HG02588 (cell line): Measurements from ENCODE around the gene CHMP3.
"Not testable (repeated sequence)": the region's sequence is repeated elsewhere in the genome, so short reads cannot be mapped to it uniquely, and the experiment has no call there.

Experiments used
- ATAC-seq: cut with Tn5 transposase; IDR thresholded peaks from one replicate; pipeline ENCODE4 v1.9.1; 2021; ENCODE audit warnings: mild to moderate bottlenecking, moderate library complexity; ENCODE audit not compliant: unreplicated experiment

The CHMP3 gene

DNA sequence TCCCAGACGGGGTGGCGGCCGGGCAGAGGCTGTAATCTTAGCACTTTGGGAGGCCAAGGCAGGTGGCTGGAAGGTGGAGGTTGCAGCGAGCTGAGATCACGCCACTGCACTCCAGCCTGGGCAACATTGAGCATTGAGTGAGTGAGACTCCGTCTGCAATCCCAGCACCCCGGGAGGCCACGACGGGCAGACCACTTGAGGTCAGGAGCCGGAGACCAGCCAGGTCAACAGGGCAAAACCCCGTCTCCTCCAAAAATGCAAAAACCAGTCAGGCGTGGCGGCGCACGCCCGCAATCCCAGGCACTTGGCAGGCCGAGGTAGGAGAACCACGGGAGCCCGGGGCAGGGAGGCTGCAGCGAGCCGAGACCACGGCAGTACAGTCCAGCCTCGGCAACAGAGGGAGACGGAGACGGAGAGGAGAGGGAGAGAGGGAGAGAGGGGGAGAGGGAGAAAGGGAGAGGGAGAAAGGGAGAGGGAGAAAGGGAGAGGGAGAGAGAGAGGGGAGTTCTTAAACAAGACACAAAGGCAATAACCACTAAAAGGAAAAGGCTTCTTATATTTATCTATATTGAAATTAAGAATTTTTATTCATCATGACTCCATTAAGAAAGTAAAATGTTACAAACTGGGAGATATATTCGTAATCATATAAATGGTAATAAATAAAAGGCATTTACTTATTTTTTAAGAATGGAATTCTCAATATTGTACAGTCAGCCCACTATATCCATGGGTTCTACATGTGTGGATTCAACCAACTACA, 13.1 kb downstream of the CHMP3 start:
- ATAC-seq: not testable (repeated sequence)

- not testable (repeated sequence) for ATAC-seq
Observed at GRCh38 chr2:86549440-86549839, 13.8 kb downstream of the CHMP3 start.

- not testable (repeated sequence) for ATAC-seq
Observed at GRCh38 chr2:86548913-86549396, 14.3 kb downstream of the CHMP3 start.

GRCh38 chr2:86548165-86548912, 14.9 kb downstream of the CHMP3 start:
- not testable (repeated sequence) for ATAC-seq

GRCh38 chr2:86545296-86545924, 17.8 kb downstream of the CHMP3 start:
- not testable (repeated sequence) for ATAC-seq

- ATAC-seq: not testable (repeated sequence)
Observed at GRCh38 chr2:86544278-86545099, 18.8 kb downstream of the CHMP3 start.

DNA sequence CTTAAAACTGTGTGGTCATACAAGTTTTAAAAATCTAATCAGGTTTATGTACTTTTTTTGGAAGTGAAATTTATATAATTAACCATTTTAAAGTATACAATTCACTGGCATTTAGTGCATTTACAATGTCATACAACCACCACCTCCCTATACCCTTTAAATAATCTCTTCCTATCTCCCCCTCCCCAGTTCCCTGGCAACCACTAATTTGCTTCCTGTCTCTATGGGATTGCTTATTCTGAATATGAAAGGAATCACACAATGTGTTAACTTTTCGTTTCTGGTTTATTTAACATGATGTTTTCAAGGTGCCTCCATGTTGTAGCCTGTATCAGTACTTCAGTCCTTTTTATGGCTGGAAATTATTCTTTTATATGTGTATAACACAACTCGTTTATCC, 19.4 kb downstream of the CHMP3 start:
- ATAC-seq: no peak

GRCh38 chr2:86543335-86543734, 19.9 kb downstream of the CHMP3 start:
- no peak for ATAC-seq

DNA sequence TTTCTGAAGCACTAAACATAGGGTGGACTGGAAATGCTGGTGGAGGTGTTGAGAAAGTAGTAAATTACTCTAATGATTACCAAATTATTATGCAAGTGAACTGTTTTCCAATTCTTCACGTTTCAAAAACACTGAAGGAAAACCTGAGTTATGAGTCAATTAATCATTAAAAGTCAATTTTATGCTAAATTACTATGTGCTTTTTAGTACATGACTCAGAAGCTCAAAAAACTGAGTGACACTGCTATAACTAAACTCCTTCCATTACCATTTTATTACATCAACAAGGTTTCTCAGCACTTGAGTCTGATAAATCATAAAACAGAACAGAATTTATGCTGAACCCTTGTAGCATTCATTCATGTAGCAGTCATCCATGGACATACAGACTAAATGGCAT, 20.4 kb downstream of the CHMP3 start:
- no peak for ATAC-seq

DNA sequence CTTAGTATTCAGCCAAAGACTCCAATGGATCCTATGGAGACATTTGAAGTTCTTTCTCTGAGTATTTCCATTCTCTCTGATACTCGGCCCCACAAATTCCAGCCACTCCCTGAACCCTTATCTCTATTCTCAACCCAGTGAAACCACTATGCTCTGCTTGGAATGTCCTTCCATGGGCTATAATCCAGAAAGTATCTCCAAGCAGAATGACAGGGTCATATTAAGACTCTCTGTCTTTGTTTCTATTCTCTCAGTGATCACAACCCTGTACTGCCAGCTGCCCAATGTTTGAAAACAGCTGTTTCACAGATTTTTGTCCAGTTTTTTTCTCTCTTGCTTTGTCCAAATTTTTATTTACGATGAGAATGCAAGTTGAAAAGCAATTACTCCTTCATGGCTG, 21.9 kb downstream of the CHMP3 start:
- ATAC-seq: no peak

DNA sequence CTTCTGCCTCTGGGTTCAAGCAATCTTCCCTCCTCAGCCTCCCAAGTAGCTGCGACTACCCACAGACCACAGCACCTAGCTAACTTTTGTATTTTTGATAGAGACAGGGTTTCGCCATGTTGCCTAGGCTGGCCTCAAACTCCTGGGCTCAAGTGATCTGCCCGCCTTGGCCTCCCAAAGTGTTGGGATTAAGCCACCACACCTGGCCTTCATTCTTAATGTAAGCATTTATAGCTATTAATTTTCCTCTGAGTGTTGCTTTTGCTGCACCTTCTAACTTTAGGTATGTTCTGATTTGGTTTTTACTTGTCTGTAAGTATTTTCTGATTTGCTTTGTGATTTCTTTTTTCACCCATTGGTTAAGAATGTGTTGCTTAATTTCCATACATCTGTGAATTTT, 29.7 kb downstream of the CHMP3 start:
- ATAC-seq: no peak

DNA sequence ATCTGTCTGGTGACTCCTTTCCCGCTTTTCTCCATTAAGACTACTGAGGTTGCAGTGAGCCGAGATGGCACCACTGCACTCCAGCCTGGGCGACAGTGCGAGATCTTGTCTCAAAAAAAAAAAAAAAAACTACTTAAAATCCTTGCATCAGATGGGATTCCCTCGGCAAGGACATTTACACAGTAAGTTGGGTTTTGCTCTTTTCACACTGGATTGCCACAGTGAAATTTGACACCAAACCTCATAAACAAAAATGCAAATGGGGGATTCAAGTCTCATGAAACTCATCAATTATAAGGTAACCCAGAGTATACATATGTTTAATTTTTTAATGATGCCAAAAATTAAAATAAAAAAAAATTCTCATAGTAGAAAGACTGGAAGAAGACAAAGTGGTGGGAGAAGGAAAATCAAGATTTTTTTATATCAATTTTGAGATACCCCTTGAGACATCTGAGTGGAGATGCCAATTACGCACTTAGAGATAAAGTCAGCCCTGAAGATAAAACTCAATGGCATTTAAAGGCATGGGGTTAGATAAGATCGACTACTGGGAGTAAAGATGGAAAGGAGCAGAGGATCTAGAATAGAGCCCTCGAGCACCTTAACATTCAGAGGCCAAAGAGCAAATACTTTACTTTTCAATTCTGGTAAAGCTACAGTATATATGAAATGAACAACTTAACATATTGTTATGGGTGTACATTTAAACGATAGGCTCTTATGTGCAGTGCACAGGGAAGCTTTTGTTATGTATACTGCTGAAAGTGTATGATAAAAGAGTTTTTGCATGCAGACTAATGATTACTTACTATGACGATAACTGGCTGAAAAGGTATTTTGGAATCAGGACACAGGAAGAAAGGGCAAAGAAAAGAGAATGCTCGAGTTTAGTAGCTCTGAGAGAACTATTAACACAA, 37.6 kb downstream of the CHMP3 start:
- ATAC-seq: no peak

- ATAC-seq: no peak
Observed at GRCh38 chr2:86523491-86523890, 39.8 kb downstream of the CHMP3 start.

DNA sequence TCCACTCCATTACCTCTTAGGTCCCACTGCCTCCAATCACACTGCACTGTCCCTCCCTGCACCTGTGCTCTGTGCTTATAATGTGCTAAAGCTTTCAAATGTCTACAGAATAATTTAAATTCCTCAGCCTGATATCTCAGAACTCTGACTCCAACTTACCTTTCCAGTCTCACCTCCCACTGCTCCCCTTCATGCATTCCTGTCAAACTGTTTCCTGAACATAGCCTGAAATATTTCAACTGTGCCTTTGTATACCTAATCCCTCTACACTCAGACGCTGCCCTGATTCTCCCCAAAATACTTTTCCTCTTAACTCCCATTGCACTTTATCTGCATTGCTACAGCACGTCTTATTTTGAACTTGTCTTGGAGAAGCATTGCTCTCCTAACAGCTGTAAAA, 40.5 kb downstream of the CHMP3 start:
- no peak for ATAC-seq

GRCh38 chr2:86521922-86522321, 41.3 kb downstream of the CHMP3 start:
- no peak for ATAC-seq

- no peak for ATAC-seq
Observed at GRCh38 chr2:86520153-86520552, 43.1 kb downstream of the CHMP3 start.

- no peak for ATAC-seq
Observed at GRCh38 chr2:86519349-86519748, 43.9 kb downstream of the CHMP3 start.

DNA sequence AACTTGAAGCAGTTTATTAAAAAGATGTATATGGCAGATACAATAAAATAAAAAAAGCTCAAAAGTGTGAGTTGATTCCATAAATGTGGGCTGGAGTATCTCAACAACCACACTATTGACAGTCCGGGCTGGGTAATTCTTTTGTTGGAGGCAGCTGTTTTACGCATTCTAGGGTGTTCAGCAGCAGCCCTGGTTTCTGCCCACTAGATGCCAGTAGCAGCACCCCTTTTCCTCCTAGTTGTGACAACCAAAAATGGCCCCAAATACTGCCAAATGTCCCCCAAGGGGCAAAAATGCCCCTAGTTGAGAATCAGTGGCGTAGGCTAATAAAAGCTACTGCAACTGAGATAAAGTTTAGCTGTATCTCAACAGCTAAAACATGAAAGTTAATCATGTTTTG, 44.8 kb downstream of the CHMP3 start:
- ATAC-seq: no peak

DNA sequence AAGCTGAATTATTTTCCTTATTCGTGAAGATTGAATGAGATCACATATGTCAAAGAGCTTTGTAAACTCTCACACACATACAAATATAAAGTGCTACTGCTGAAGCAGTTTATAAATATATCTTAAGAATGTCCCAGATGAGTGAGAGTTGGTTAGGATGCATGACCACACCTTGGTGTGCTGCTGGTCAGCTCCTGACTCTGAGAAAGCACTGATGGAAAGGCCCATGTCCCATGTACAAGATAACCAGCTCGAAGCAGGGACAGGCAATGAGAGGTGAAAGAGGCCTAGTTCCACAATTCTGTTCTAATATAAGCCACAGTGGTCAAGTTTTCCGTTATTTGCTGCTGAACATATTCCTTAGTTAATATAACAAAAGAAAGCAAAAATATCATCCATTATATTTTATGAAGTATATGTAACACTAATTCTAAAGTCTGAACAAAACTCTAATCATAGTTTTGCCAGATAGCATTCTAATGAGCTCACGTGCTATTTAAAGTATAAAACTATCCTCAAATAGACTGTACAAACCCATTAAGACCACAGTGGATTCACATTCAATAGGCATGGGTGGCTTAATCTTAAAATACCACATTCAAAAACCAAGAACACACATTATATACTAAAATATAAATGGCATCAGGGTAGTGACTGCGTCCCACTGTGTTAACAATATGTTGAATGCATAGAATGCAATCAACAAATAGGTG, 49.1 kb downstream of the CHMP3 start:
- ATAC-seq: no peak
